NT2/D1 (cell line): ENCODE data around the gene FERD3L.

Source experiments
- SUZ12 ChIP-seq: IDR thresholded peaks from 2 replicates; pipeline ENCODE4 v1.6.1; 2011; ENCODE audit not compliant: insufficient read length, insufficient read depth; ENCODE audit errors: extremely low read depth
- YY1 ChIP-seq: IDR thresholded peaks from 2 replicates; pipeline ENCODE4 v1.6.1; 2011; ENCODE audit not compliant: insufficient read length, insufficient read depth
- ZNF274 ChIP-seq: IDR thresholded peaks from 2 replicates; pipeline ENCODE4 v1.6.1; 2011; ENCODE audit warnings: mild to moderate bottlenecking, low read depth, low read length

DNA sequence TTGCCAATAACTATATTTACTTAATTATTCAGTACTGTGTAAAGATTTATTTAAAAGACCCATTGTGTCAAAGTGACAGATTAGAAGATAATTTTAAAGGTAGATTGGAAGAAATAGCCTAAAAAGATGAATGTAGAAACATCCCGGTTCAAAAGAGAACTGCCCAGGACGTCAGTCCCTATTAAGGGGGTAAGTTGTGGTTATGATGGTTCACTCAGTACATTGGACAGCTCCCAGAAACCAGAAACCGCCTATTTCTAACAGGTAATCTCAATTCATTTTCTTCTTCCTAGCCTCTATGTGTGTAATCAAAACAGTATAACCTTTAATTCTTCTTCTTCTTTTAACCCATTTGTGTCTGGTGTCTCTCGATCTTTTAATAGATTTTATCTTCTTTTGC lies 1.5 kb upstream of the FERD3L start:
- no peak for TF ChIP-seq YY1
- TF ChIP-seq ZNF274, result no peak
- TF ChIP-seq SUZ12, result no peak
